Transverse colon (tissue), 4 donors: ENCODE measurements around the gene TAF5. TPM values are rescaled to one million over a fixed set of nuclear protein-coding genes. Genes with fewer than 3 reads are reported as not detected.
"Not testable (repeated sequence)": the region's sequence is repeated elsewhere in the genome, so short reads cannot be mapped to it uniquely, and the experiment has no call there.

Experiments used
- DNase-seq: peaks from one replicate; pipeline ENCODE4 v3.0.0-alpha.2; 2019
- H3K27ac ChIP-seq, 4 donors: fragments of 200-600 bp; sonication (generic); 2 replicates each; pipeline ENCODE4 v1.5.1; 2016 to 2018; ENCODE audit warnings: inconsistent platforms in 4 of 4
- H3K27me3 ChIP-seq: fragments of 200-600 bp; sonication (generic); 2 replicates; pipeline ENCODE4 v1.5.1; 2017; ENCODE audit warnings: inconsistent platforms
- H3K36me3 ChIP-seq, 4 donors: fragments of 200-600 bp; sonication (generic); 2 replicates each; pipeline ENCODE4 v1.5.1; 2017 to 2019; ENCODE audit warnings: inconsistent platforms in 4 of 4
- H3K4me1 ChIP-seq, 4 donors: fragments of 200-600 bp; sonication (generic); 2 replicates each; pipeline ENCODE4 v1.5.1; 2017 to 2020; ENCODE audit warnings: inconsistent platforms in 4 of 4
- H3K4me3 ChIP-seq, 4 donors: fragments of 200-600 bp; sonication (generic); 1 replicate in 1 of 4; 2 replicates in 3 of 4; pipeline versions ENCODE4 v1.5.1 to v1.6.1; 2017 to 2019; ENCODE audit warnings: inconsistent platforms in 4 of 4
- H3K9me3 ChIP-seq, 2 donors: fragments of 200-600 bp; sonication (generic); 2 replicates each; pipeline ENCODE4 v1.5.1; 2017 to 2019; ENCODE audit warnings: inconsistent platforms in 2 of 2
- EP300 ChIP-seq: sonication (generic); formaldehyde crosslinking; IDR thresholded peaks from one replicate; pipeline ENCODE4 v1.6.1; 2017; ENCODE audit warnings: antibody characterized with exemption, low read depth
- POLR2A ChIP-seq: fragments of 450-650 bp; IDR thresholded peaks from one replicate; pipeline ENCODE4 v1.6.1; 2016; ENCODE audit warnings: antibody characterized with exemption, mild to moderate bottlenecking, moderate library complexity
- POLR2AphosphoS5 ChIP-seq, 3 donors: sonication (generic); formaldehyde crosslinking; IDR thresholded peaks; one replicate each; pipeline ENCODE4 v1.6.1; 2016; ENCODE audit warnings: antibody characterized with exemption in 3 of 3
- WGBS, 2 donors: methylation state at CpG; one replicate each; pipeline ENCODE4 v1.1.5; 2018; ENCODE audit warnings: low coverage in 1 of 2; 5-methylcytosine and 5-hydroxymethylcytosine counted together
- in situ Hi-C, 4 donors: fragments of 200-750 bp; cut with MboI; loops; one replicate each; pipeline versions ENCODE4 v1.15.0 to v1.15.1; 2017; ENCODE audit warnings: low sequenced_read_pairs in 3 of 4, low pct_ligation_motif_present in 1 of 4, low pct_unique_long_range_greater_than_20kb in 1 of 4
- intact Hi-C: fragments of 100-400 bp; cut with DNase I; formaldehyde crosslinking; loops from one replicate; pipeline ENCODE4 v1.15.1; 2023; ENCODE audit warnings: low total_unique reads
- total RNA-seq, 4 donors: library from RNA; depleted of rRNA; stranded (reverse); fragments of >200 nt; gene quantifications; one replicate each; pipeline ENCODE4 v1.1.0, GENCODE V29; 2016
- TF ChIP-seq, protein P1 (sequence below), 5 experiments: fragments of 200-600 bp in 3 of 5; fragments of 450-650 bp in 2 of 5; sonication (generic) in 3 of 5; IDR thresholded peaks; 1 replicate in 2 of 5; 2 replicates in 3 of 5; pipeline ENCODE4 v1.5.1; 2016 to 2017; ENCODE audit warnings: antibody characterized with exemption in 5 of 5, inconsistent platforms in 3 of 5, mild to moderate bottlenecking in 2 of 5, moderate library complexity in 1 of 5

Gene TAF5
- total RNA-seq, 4 donors from 2014 or later, result 1.00 to 22.8 (median 5.9) TPM

DNA sequence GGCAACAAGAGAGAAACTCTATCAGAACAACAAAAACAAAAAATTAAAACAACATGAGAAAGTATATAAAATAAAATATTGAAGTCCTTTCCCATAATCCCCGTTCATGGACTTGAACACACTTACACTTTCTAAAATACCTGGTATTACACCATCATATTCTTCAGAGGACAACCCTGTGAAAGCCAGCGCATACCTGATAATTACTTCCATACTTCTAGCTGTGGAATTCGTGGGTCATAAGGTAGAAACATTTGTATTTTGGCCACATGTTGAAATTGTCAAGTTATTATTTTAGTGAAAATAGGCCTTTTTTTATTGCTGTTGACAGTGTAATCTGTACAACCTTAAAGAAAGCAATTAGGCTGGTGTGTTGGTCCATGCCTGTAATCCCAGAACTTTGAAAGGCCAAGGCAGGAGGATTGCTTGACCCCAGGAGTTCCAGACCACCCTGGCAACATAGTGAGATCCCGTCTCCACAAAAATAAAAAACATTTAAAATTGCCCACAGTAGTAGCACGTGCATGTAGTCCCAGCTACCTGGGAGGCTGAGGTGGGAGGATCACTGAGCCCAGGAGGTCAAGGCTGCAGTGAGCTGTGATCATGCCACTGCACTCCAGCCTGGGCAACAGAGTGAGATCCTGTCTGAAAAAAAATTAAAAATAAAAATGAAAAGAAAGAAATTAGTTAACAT is 11.7 kb upstream of the TAF5 start:
- H3K27me3 ChIP-seq, result no peaks in the 10 kb centered on the region
- H3K36me3 ChIP-seq, result no peaks in the 10 kb centered on the region
- H3K4me1 ChIP-seq, result peaks cover 0 to 5% (median 2%) of the 10 kb centered on the region in 4 donors
- intact Hi-C loops, result no loop called here
- no peak for DNase-seq
- H3K27ac ChIP-seq, result no peak overlapping the region
- no peak overlapping the region for H3K4me3 ChIP-seq
- in situ Hi-C loops, result no loop called here
- TF ChIP-seq EP300 (no peak), POLR2A (no peak), POLR2AphosphoS5 (IDR thresholded peaks at IDR 0.05) (no peak)
- TF ChIP-seq, protein P1, sequence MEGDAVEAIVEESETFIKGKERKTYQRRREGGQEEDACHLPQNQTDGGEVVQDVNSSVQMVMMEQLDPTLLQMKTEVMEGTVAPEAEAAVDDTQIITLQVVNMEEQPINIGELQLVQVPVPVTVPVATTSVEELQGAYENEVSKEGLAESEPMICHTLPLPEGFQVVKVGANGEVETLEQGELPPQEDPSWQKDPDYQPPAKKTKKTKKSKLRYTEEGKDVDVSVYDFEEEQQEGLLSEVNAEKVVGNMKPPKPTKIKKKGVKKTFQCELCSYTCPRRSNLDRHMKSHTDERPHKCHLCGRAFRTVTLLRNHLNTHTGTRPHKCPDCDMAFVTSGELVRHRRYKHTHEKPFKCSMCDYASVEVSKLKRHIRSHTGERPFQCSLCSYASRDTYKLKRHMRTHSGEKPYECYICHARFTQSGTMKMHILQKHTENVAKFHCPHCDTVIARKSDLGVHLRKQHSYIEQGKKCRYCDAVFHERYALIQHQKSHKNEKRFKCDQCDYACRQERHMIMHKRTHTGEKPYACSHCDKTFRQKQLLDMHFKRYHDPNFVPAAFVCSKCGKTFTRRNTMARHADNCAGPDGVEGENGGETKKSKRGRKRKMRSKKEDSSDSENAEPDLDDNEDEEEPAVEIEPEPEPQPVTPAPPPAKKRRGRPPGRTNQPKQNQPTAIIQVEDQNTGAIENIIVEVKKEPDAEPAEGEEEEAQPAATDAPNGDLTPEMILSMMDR (IDR thresholded peaks at IDR 0.05), result no peak
- no peaks in the 10 kb centered on the region for H3K9me3 ChIP-seq
- 81 to 86% methylated on average over 5 of the region's 5 CpGs for WGBS, 2 donors

DNA sequence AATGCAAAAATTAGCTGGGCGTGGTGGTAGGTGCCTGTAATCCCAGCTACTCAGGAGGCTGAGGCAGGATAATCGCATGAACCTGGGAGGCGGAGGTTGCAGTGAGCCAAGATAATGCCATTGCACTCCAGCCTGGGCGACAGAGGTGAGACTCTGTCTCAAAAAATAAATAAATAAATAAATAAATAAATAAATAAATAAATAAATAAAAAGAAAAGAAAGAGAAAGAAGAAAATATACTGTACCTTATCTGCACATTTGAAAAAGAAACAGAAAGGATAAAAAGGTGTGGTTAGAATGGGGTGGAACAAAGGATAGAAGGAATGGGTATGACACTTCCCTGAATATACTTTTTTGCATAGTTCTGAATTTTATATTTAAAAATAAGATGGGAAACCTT is 8.3 kb upstream of the TAF5 start:
- H3K27me3 ChIP-seq, H3K9me3 ChIP-seq, H3K4me1 ChIP-seq, H3K27ac ChIP-seq, DNase-seq, in situ Hi-C loops, H3K4me3 ChIP-seq, intact Hi-C loops, H3K36me3 ChIP-seq: not testable (repeated sequence)
- 60 to 87% methylated on average over 1 to 4 of the region's 4 CpGs for WGBS, 2 donors

DNA sequence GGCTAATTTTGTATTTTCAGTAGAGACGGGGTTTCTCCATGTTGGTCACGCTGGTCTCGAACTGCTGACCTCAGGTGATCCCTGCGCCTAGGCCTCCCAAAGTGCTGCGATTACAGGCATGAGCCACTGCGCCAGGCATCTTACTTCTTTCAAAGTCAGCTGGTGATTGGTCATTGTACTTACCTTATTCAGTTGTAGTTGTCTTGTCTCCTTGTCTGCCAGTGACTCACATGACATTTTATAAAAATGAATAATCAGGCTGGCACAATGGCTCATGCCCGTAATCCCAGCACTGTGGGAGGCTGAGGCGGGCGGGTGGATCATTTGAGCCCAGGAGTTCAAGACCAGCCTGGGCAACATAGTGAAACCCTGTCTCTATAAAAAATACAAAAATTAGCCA is 7.0 kb upstream of the TAF5 start:
- H3K4me3 ChIP-seq, intact Hi-C loops, H3K4me1 ChIP-seq, H3K27me3 ChIP-seq, H3K27ac ChIP-seq, in situ Hi-C loops, H3K36me3 ChIP-seq, DNase-seq, H3K9me3 ChIP-seq: not testable (repeated sequence)
- 90% methylated on average over 9 of the region's 9 CpGs; no CpG with 5 or more reads in 1 of the 2 donors for WGBS, 2 donors

DNA sequence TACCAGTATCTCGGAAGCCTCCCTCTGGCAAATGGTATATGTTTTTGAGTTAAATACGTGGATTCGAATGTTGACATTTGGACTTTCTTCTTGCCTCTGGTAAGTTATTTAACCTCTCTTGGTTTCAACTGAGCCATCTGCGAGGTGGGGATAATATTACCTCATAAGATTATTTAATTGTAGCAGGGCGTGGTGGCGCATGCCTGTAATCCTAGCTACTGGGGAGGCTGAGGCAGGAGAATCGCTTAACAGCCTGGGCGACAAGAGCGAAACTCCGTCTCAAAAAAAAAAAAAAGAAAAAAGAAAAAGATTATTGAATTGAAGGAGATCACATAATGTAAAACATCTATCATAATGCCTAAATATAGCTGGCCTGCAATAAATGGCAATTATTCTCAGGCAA is 396 bp upstream of the TAF5 start:
- no peaks in the 10 kb centered on the region for H3K36me3 ChIP-seq
- H3K27ac ChIP-seq, result peak overlapping the region; percentile 93 to 97 (median 94)
- peak overlapping the region; percentile 90 to 97 (median 96) for H3K4me3 ChIP-seq
- TF ChIP-seq, protein P1 (IDR thresholded peaks at IDR 0.05), result no peak
- no peak for TF ChIP-seq EP300
- TF ChIP-seq POLR2A, result no peak
- no peak for TF ChIP-seq POLR2AphosphoS5 (IDR thresholded peaks at IDR 0.05)
- H3K9me3 ChIP-seq, result no peaks in the 10 kb centered on the region
- in situ Hi-C loops, result no loop called here
- peaks cover 10 to 31% (median 23%) of the 10 kb centered on the region in 4 donors for H3K4me1 ChIP-seq
- H3K27me3 ChIP-seq, result no peaks in the 10 kb centered on the region
- no peak for DNase-seq
- intact Hi-C loops, result no loop called here
- 39 to 52% methylated on average over 4 to 10 of the region's 10 CpGs for WGBS, 2 donors

DNA sequence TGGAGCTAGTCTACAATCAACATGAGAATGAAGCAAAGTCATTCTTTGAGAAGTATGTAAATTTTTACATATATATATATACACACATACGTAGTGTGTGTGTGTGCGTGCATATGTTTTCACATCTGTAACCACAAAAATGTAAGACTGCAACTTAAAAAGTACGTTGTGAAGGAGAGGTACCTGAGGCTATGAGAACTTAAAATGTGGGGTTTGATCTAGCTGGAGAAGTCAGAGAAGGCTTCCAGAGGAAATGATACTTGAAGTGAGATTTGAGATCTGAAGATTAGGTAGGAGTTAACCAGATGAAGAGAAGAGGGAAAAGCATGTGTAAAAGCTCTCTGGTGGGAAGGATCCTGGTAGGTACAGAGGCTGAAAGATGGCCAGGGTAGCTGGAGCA is 5.8 kb downstream of the TAF5 start:
- peak overlapping the region; percentile 51 to 79 (median 72) for H3K27ac ChIP-seq
- no peak for DNase-seq
- in situ Hi-C loops, result no loop called here
- intact Hi-C loops, result no loop called here
- H3K36me3 ChIP-seq, result peaks cover 0 to 10% (median 0%) of the 10 kb centered on the region in 4 donors
- H3K4me1 ChIP-seq, result peaks cover 10 to 38% (median 33%) of the 10 kb centered on the region in 4 donors
- WGBS, 2 donors, result 65 to 74% methylated on average over 3 of the region's 3 CpGs
- H3K27me3 ChIP-seq, result no peaks in the 10 kb centered on the region
- H3K4me3 ChIP-seq, result no peak overlapping the region
- no peaks in the 10 kb centered on the region for H3K9me3 ChIP-seq
- no peak for TF ChIP-seq EP300
- no peak for TF ChIP-seq POLR2AphosphoS5 (IDR thresholded peaks at IDR 0.05)
- no peak for TF ChIP-seq POLR2A
- TF ChIP-seq, protein P1 (IDR thresholded peaks at IDR 0.05), result no peak
